ENCODE data around the gene ELAVL4.

- TF ChIP-seq, protein P1, sequence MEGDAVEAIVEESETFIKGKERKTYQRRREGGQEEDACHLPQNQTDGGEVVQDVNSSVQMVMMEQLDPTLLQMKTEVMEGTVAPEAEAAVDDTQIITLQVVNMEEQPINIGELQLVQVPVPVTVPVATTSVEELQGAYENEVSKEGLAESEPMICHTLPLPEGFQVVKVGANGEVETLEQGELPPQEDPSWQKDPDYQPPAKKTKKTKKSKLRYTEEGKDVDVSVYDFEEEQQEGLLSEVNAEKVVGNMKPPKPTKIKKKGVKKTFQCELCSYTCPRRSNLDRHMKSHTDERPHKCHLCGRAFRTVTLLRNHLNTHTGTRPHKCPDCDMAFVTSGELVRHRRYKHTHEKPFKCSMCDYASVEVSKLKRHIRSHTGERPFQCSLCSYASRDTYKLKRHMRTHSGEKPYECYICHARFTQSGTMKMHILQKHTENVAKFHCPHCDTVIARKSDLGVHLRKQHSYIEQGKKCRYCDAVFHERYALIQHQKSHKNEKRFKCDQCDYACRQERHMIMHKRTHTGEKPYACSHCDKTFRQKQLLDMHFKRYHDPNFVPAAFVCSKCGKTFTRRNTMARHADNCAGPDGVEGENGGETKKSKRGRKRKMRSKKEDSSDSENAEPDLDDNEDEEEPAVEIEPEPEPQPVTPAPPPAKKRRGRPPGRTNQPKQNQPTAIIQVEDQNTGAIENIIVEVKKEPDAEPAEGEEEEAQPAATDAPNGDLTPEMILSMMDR (conservative IDR thresholded peaks at IDR 0.05; ENCODE audit: low read length) = no peak
- TF ChIP-seq EZH2phosphoT487 (IDR thresholded peaks at IDR 0.05; ENCODE audit: borderline replicate concordance) = no peak
These were observed 13.0 kb upstream of the ELAVL4 start for GRCh38 chr1:50095716-50096115.
